NCI-H2227 (cell line): Measurements from ENCODE around the gene XPR1.

Experiments used
- DNase-seq: peaks from one replicate; lab custom pipeline; 2025; ENCODE audit not compliant: unreplicated experiment; lab: John Stamatoyannopoulos, UW

The XPR1 gene

DNA sequence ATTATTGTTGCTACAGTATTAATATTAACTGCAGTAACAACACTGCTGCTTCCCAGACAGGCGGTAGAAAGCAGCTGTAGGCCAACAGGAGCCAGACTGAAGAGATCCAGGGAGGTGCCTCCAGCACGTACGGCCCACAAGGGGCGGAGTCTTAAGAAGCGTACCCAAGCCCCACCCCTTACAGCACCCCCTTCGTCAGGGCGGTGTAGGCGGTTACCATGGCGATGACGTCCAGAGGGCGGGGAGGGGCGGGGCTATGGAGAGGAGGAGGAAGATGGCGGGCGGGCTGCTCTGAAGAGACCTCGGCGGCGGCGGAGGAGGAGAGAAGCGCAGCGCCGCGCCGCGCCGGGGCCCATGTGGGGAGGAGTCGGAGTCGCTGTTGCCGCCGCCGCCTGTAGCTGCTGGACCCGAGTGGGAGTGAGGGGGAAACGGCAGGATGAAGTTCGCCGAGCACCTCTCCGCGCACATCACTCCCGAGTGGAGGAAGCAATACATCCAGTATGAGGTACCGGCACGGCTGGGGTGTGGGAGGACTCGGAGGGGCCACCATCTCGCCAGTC, at the start of gene XPR1:
TSS of gene XPR1 (plus strand) at position 257 of the 560 bp plus-strand sequence. CDS start at position 437, 180 bp downstream.
- DNase-seq = peak; percentile 99

GRCh38 chr1:180584869-180585268, 47.0 kb upstream of the XPR1 start:
- no peak for DNase-seq

DNA sequence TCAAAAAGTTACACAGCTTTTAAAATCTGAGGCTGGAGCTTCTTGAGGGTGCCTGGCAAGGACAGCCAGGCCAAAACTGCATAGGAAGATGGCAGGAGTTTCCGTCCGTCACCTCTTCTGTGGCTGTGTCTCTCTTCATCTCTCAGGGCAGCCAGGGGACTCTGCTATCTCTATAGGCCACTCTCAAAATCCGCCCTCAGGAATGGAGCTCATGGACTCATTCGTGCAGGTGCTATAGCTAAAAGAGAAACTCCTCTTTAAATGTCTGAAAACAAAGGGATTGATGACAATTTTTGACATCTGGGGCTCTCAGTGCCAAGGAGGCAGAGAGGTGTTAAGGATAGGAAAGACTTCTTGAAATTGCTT, 45.8 kb upstream of the XPR1 start:
- no peak for DNase-seq

GRCh38 chr1:180586671-180587155, 45.1 kb upstream of the XPR1 start:
- DNase-seq = peak; percentile 86

GRCh38 chr1:180588121-180588520, 43.7 kb upstream of the XPR1 start:
- DNase-seq = no peak

GRCh38 chr1:180590889-180591288, 40.9 kb upstream of the XPR1 start:
- no peak for DNase-seq

DNA sequence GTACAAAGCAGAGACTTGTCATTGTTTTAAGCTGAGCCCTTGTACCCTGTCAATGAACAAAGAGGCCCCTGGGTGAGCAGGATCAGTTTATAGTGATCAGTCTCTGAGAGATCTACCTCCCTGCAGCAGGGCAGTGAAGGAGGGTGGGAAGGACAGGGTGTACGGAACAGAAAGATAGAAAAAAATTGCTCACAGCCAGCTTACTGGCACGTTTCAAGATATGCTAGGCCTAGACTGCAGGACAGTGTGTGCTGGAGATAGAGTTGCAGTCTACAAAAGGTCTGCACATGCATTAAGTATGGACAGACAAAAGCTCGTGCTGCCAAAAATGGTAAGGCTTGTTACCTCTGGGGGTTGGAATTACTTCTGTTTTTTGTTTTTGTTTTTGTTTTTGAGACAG, 38.4 kb upstream of the XPR1 start:
- no peak for DNase-seq

DNA sequence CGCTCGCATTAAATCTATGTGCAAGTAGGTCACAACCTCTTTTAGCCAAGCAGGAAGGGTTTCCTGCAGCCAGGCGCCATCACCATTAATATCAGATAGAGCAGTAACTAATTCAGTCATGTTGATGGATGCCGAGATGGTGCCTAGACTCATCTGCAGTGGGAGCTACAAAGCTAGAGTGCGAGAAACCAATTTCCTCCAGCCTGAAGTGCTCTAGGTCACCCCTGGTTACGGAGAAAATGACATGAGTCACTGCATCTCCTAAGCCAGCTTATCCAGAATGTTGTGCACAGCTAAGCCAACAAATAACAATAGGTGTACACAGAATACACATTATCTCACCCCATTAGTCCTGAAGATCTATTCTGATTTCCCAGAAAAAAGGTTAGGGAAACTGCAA, 37.1 kb upstream of the XPR1 start:
- DNase-seq = peak; percentile 91

DNA sequence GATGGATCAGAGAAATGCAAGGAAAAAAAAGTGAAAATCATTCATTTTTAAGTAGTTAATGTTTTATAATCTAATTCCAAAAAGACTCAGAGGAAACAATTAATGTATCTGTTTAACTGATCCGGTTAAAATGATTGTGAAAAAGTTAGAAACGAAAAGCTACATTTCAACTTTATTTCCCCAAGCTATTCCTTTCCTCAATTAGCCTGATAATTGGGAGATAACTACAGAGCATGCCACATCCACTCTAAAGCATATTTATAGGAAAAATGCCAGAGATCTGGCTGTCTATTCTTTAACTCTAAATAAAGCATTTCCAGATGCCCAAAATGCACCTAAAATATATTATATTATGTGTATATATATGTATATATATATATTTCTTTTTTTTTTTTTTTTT, 35.9 kb upstream of the XPR1 start:
- no peak for DNase-seq

DNA sequence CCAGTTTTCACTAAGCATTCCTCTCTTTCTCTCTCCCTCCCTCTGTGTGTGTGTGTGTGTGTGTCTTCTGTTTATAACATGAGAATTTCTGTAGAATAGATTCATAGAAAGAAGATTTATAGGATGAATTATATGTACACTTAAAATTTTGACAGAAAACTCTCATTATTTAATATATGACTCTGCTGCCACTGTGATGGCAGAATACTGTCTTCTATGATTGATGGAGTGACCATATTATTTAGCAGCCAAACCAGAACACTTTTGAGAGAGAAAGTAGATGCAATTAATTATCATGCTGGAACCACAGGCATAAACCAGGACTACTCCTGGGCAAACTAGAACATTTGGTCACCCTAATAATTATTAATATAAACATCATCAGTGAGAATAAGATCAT, 34.3 kb upstream of the XPR1 start:
- DNase-seq = no peak

- peak; percentile 35 for DNase-seq
Observed at GRCh38 chr1:180598333-180598974, 33.4 kb upstream of the XPR1 start.

- no peak for DNase-seq
Observed at GRCh38 chr1:180600343-180600742, 31.5 kb upstream of the XPR1 start.

GRCh38 chr1:180601512-180601911, 30.3 kb upstream of the XPR1 start:
- DNase-seq = no peak

DNA sequence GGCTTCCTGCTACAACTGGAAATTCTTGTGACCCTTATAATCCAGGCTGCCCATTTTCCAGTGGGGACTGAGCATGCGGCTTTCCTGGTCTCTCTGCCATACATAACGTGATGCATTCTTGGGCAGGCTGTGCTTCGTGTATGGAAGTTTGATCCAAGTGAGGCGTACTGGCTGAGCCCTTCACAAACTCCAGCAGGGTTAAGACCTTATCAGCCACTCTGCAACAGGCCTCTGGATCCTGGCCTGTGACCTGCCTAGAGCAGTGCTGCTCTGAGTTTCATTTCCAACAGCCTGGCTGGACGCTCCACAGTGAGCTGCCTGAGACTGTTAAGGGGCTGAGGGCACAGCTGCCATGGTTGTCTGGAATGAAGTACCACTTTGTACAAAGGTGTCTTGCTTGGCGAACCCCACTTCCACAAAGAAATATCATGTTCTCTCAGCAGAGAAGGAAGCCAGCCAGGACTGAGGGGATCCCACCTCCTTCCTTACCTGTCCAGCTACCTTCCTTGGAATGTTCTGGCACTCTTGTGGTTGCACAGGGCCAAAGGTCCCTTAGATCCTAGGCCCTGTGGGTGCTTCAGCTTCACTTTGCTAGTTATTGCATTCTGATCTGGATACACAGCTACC, 28.5 kb upstream of the XPR1 start:
- no peak for DNase-seq

- DNase-seq = no peak
Observed at GRCh38 chr1:180603850-180604226, 28.0 kb upstream of the XPR1 start.

- no peak for DNase-seq
Observed at GRCh38 chr1:180606155-180606554, 25.7 kb upstream of the XPR1 start.

DNA sequence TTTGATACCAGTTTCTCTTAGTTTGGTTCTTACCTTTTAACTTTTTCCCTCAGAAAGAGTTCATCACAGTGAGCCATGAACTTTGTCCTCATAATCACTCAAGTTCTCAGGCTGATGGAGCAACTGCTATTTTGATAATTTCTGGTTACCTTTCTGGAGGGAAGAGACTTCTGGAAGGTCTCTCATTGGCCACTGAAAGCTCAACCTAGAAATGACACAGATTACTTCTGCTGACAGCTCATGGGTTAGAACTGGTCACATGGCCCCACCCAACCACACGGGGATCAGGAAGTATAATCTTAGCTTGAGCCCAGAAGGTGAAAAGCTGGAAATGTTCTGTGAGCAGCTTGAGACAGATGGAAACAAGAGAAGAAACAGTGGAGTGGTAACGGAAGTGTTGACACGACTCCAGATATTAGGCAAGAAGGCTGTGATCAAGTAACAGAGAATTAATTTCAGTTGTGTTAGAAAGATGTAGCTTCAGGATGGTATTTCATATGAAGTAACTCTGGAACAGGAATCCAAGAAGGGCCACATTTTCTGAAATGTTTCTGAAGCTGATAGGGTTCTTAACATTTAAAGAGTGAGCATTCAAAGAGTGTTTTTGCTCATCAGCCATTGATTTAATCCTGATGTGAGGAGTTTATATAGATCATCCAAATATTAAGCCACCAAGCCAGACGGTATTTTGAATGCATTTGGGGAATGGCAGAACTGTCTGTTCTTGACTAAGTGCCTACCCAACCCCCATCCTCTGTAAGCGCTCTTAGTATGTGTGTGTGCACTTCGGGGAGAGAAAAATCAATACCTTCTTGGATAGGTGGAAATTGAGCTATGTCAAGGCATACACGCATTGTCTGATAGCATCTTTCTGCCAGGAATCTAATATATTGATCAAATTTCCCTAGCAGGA, 21.9 kb upstream of the XPR1 start:
- DNase-seq = peak; percentile 48

DNA sequence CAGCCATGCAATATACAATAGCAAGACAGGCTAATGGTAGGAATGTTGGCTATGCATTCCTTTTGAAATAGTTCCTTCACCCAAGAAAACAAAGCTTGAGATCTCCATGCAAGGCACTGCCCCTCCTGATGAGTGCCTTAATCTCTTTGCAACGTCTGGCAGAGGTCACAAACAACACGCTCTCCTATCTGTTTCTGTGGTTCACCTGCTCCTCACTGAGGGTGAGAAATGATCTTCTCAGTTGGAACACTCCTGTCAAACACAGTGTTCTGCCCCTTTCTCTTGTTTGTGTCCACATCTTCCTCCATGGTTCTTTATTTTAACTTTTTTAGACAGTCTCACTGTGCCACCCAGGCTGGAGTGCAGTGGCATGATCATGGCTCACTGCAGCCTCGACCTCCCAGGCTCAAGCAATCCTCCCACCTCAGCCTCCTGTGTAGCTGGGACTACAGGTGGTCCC, 21.2 kb upstream of the XPR1 start:
- no peak for DNase-seq

DNA sequence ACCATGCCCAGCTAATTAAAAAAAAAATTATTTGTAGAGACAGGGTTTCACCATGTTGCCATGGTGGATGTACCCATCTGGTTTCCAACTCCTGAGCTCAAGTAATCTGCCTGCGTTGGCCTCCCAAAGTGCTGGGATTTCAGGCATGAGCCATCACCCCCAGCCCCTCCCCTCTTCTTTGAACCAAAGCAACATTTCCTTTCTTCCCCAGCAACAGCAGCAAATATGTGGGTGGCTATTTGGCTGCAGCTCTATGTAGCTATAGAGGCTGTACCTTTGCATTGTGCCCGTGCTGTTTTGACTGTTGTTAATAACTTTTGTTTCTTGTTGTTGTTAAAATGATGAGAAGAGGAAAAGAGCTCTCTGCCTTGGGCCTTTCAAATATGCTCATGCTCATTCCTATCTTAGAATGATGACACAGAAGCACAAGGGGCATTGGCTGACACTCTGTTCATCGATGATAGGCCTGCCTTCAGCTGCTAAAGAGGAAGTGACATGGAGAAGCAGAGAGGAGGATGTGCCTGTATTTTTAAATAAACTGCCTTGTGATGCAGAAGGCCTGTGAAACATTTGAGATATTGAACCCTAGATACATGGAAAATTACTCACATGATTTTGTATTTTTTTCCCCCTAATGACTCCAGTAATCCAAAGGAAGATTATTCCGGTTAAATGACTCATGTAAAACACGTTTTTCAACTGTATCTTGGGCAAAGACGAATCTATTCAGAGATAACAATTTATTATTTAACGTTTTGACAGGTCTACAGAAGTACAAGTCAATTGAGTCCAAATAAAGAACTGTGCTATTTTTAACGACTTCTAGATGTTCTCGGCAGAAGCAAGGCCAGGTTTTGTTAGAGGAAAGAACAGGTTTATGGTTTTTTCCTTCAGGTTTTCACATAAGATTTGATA, 20.5 kb upstream of the XPR1 start:
- peak; percentile 65 for DNase-seq

GRCh38 chr1:180612632-180613031, 19.2 kb upstream of the XPR1 start:
- no peak for DNase-seq
